Lower leg skin (tissue), 3 donors: ENCODE data around the gene HIC1.

Source experiments
- POLR2A ChIP-seq, 2 donors: fragments of 450-650 bp; IDR thresholded peaks; one replicate each; pipeline ENCODE4 v1.6.1; 2016 to 2017; ENCODE audit warnings: antibody characterized with exemption in 2 of 2, mild to moderate bottlenecking in 1 of 2, moderate library complexity in 1 of 2
- TF ChIP-seq, protein P1 (sequence below), 3 donors: fragments of 450-650 bp; IDR thresholded peaks; one replicate each; pipeline ENCODE4 v1.5.1; 2016; ENCODE audit warnings: antibody characterized with exemption in 3 of 3, mild to moderate bottlenecking in 3 of 3, moderate library complexity in 2 of 3

- TF ChIP-seq, protein P1, sequence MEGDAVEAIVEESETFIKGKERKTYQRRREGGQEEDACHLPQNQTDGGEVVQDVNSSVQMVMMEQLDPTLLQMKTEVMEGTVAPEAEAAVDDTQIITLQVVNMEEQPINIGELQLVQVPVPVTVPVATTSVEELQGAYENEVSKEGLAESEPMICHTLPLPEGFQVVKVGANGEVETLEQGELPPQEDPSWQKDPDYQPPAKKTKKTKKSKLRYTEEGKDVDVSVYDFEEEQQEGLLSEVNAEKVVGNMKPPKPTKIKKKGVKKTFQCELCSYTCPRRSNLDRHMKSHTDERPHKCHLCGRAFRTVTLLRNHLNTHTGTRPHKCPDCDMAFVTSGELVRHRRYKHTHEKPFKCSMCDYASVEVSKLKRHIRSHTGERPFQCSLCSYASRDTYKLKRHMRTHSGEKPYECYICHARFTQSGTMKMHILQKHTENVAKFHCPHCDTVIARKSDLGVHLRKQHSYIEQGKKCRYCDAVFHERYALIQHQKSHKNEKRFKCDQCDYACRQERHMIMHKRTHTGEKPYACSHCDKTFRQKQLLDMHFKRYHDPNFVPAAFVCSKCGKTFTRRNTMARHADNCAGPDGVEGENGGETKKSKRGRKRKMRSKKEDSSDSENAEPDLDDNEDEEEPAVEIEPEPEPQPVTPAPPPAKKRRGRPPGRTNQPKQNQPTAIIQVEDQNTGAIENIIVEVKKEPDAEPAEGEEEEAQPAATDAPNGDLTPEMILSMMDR (IDR thresholded peaks at IDR 0.05): no peak
- TF ChIP-seq POLR2A (IDR thresholded peaks at IDR 0.05): no peak
Observed at GRCh38 chr17:2023692-2024571, 31.0 kb upstream of the HIC1 start.
